HG03064 (cell line): ENCODE measurements around the gene SLC44A5.
"Not testable (repeated sequence)": the region's sequence is repeated elsewhere in the genome, so short reads cannot be mapped to it uniquely, and the experiment has no call there.

Source experiments
- ATAC-seq: cut with Tn5 transposase; IDR thresholded peaks from one replicate; pipeline ENCODE4 v1.9.1; 2021; ENCODE audit warnings: low read depth; ENCODE audit not compliant: unreplicated experiment

SLC44A5 gene

GRCh38 chr1:75394386-75395139, 216.4 kb downstream of the SLC44A5 start:
- no peak for ATAC-seq

GRCh38 chr1:75392278-75392677, 218.6 kb downstream of the SLC44A5 start:
- peak; percentile 73 for ATAC-seq

GRCh38 chr1:75375476-75376447, 235.2 kb downstream of the SLC44A5 start:
- not testable (repeated sequence) for ATAC-seq

- ATAC-seq = no peak
Measured at GRCh38 chr1:75373542-75374159, 237.3 kb downstream of the SLC44A5 start.

- no peak for ATAC-seq
Measured at GRCh38 chr1:75366595-75366994, 244.3 kb downstream of the SLC44A5 start.

- no peak for ATAC-seq
Measured at GRCh38 chr1:75361260-75361659, 249.7 kb downstream of the SLC44A5 start.

- not testable (repeated sequence) for ATAC-seq
Measured at GRCh38 chr1:75354267-75354666, 256.6 kb downstream of the SLC44A5 start.

GRCh38 chr1:75353051-75353450, 257.9 kb downstream of the SLC44A5 start:
- no peak for ATAC-seq

- no peak for ATAC-seq
Measured at GRCh38 chr1:75345538-75346292, 265.2 kb downstream of the SLC44A5 start.

GRCh38 chr1:75342786-75343185, 268.1 kb downstream of the SLC44A5 start:
- no peak for ATAC-seq

GRCh38 chr1:75341537-75341936, 269.4 kb downstream of the SLC44A5 start:
- peak; percentile 46 for ATAC-seq

GRCh38 chr1:75338616-75339483, 272.1 kb downstream of the SLC44A5 start:
- peak; percentile 93 for ATAC-seq

GRCh38 chr1:75334876-75335389, 276.0 kb downstream of the SLC44A5 start:
- ATAC-seq = no peak

- no peak for ATAC-seq
Measured at GRCh38 chr1:75330624-75331023, 280.3 kb downstream of the SLC44A5 start.

- no peak for ATAC-seq
Measured at GRCh38 chr1:75328691-75329090, 282.2 kb downstream of the SLC44A5 start.

- ATAC-seq = no peak
Measured at GRCh38 chr1:75327395-75327794, 283.5 kb downstream of the SLC44A5 start.

GRCh38 chr1:75317976-75318375, 292.9 kb downstream of the SLC44A5 start:
- ATAC-seq = no peak

GRCh38 chr1:75316230-75316629, 294.7 kb downstream of the SLC44A5 start:
- no peak for ATAC-seq

GRCh38 chr1:75312620-75313019, 298.3 kb downstream of the SLC44A5 start:
- no peak for ATAC-seq
